Immature natural killer cell (primary cell): ENCODE results near the gene SNX8. TPM values are rescaled to one million over a fixed set of nuclear protein-coding genes. Genes with fewer than 3 reads are reported as not detected.

ENCODE experiments used
- DNase-seq, 3 donors: peaks; one replicate each; pipeline ENCODE4 v3.0.0; 2022; ENCODE audit warnings: mixed read lengths in 1 of 3
- H3K27ac Mint-ChIP-seq, 6 donors: one replicate each; pipeline ENCODE4 v1.8.0; 2020; ENCODE audit warnings: mixed read lengths in 6 of 6, mild to moderate bottlenecking in 5 of 6, inconsistent platforms in 4 of 6, moderate library complexity in 3 of 6
- H3K27me3 Mint-ChIP-seq, 3 donors: one replicate each; pipeline ENCODE4 v1.8.0; 2020 to 2021; ENCODE audit warnings: low read depth in 3 of 3, mild to moderate bottlenecking in 3 of 3, mixed read lengths in 3 of 3, moderate library complexity in 3 of 3, inconsistent platforms in 1 of 3
- H3K36me3 Mint-ChIP-seq, 3 donors: one replicate each; pipeline ENCODE4 v1.8.0; 2020; ENCODE audit warnings: mixed read lengths in 3 of 3, inconsistent platforms in 2 of 3, mild to moderate bottlenecking in 2 of 3
- H3K4me1 Mint-ChIP-seq, 2 donors: one replicate each; pipeline ENCODE4 v1.8.0; 2020; ENCODE audit warnings: inconsistent platforms in 2 of 2, mild to moderate bottlenecking in 2 of 2, mixed read lengths in 2 of 2, moderate library complexity in 1 of 2
- H3K4me3 Mint-ChIP-seq, 5 donors: one replicate each; pipeline ENCODE4 v1.8.0; 2020; ENCODE audit warnings: mild to moderate bottlenecking in 5 of 5, mixed read lengths in 5 of 5, inconsistent platforms in 3 of 5, moderate library complexity in 3 of 5
- H3K9me3 Mint-ChIP-seq, 6 donors: one replicate each; pipeline ENCODE4 v1.8.0; 2020; ENCODE audit warnings: mild to moderate bottlenecking in 6 of 6, mixed read lengths in 6 of 6, inconsistent platforms in 4 of 6, moderate library complexity in 3 of 6
- polyA plus RNA-seq, 3 donors: library from polyadenylated mRNA; unstranded; fragments of 300-500 nt; fragmentation: Illumina TruSeq; gene quantifications; one replicate each; pipeline ENCODE4 v1.2.3, GENCODE V29; 2021

Gene SNX8
- polyA plus RNA-seq, 3 donors from 2014 or later: 16.3 to 25.0 (median 16.7) TPM

DNA sequence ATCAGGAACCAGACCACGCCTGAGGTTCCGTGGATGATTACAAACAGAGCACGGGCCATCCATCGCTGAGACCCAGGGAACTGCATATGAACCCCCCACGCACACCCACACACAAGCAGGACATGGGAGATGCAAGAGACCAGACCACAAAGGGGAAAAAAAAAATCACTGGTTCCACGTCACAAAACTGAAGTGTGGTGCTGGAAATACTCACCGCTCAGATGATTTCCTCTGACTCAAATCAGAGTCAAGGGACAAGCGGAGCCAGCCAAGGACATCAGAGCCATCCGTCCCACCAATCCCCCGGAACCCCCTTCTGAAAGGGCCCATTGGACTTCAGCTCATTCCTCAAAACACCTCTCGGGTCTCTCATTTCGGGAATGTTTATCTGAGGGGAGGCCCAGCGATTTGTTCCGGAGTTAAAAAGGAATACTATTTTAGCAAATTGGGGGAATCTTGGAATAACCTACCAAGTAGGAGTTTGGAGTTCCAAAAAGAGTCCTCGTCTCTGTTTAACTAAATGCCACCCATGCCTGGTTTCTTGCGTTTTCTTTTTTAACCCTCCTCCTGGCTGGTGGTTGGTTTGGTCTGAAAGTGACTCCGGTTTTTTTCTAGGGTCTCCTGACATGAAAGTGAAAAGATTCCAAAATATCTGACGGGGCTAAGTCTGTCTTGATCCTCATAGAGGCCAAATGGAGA is 15.0 kb downstream of the SNX8 start:
- peak in 1 of 3 donors; percentile 20 for DNase-seq
- Mint-ChIP-seq H3K36me3 (no peaks in the 10 kb centered on the region), H3K9me3 (no peaks in the 10 kb centered on the region), H3K4me1 (peaks cover 18 to 24% of the 10 kb centered on the region in 2 donors), H3K27ac (peak overlapping the region in 5 of 6 donors; percentile 18 to 67 (median 33)), H3K27me3 (peaks cover 0 to 11% (median 0%) of the 10 kb centered on the region in 3 donors), H3K4me3 (peak overlapping the region; percentile 36 to 67 (median 55))

DNA sequence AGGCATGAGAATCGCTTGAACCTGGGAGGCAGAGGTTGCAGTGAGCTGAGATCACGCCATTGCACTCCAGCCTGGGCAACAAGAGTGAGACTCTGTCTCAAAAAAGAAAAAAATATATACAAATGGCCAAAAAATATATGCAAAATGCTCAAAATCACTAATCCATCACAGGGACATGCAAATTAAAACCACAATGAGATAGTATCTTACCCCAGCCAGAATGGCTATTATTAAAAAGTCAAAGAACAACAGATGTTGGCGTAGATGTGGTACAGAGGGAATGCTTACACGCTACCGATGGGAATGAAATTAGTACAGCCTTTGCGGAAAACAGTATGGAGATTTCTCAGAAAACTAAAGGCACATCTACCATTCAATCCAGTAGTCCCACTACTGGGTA is 17.4 kb downstream of the SNX8 start:
- DNase-seq: no peak
- H3K36me3 Mint-ChIP-seq: no peaks in the 10 kb centered on the region
- H3K4me3 Mint-ChIP-seq: no peak overlapping the region
- peak overlapping the region in 1 of 6 donors; percentile 19 for H3K27ac Mint-ChIP-seq
- H3K27me3 Mint-ChIP-seq: peaks cover 0 to 10% (median 0%) of the 10 kb centered on the region in 3 donors
- H3K4me1 Mint-ChIP-seq: peaks cover 18 to 24% of the 10 kb centered on the region in 2 donors
- no peaks in the 10 kb centered on the region for H3K9me3 Mint-ChIP-seq

DNA sequence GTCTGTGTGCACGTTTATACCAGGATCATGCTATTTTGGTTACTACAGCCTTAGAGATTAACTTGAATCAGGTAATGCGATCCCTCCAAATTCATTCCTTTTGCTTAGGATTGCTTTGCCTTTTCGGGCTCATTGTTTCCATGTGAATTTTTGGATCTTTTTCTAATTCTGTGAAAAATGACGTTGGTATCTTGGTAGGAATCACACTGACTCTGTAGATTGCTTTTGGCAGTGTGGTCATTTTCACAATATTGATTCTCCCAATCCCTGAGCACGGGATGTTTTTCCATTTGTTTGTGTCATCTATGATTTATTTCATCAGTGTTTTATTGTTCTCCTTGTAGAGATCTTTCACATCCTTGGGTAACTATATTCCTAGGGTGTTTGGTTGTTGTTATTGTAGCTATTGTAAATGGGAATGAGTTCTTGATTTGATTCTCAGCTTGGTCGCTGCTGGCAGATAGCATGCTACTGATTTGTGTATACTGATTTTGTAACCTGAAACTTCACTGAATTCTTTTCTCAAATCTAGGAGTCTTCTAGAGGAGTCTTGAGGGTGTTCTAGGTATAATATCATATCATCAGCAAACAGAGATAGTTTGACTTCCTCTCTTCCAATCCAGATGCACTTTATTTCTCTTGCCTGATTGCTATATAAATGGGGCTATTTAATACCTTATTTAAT is 18.2 kb downstream of the SNX8 start:
- peaks cover 0 to 8% (median 0%) of the 10 kb centered on the region in 3 donors for H3K27me3 Mint-ChIP-seq
- no peak for DNase-seq
- no peaks in the 10 kb centered on the region for H3K36me3 Mint-ChIP-seq
- peaks cover 18 to 24% of the 10 kb centered on the region in 2 donors for H3K4me1 Mint-ChIP-seq
- H3K4me3 Mint-ChIP-seq: no peak overlapping the region
- no peak overlapping the region for H3K27ac Mint-ChIP-seq
- H3K9me3 Mint-ChIP-seq: no peaks in the 10 kb centered on the region

DNA sequence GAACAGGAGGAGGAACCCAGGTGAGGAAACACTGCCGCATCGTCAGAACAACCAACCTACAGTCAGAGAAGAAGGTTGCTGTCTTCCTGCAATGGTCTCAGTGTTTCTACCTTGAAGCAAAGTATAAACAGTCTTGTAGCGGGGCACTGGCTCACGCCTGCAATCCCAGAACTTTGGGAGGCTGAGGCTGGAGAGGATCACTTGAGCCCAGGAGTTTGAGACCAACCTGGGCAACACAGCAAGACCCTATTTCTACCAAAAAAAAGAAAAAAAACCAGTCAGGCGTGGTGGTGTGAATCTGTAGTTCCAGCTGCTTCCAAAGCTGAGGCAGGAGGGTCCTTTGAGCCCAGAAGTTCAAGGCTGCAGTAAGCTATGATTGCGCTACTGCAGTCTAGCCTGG is 23.4 kb downstream of the SNX8 start:
- no peak for DNase-seq
- Mint-ChIP-seq H3K4me1 (peaks cover 0 to 2% of the 10 kb centered on the region in 2 donors), H3K9me3 (no peaks in the 10 kb centered on the region), H3K36me3 (peaks cover 0 to 5% (median 0%) of the 10 kb centered on the region in 3 donors), H3K4me3 (no peak overlapping the region), H3K27me3 (no peaks in the 10 kb centered on the region), H3K27ac (no peak overlapping the region)

DNA sequence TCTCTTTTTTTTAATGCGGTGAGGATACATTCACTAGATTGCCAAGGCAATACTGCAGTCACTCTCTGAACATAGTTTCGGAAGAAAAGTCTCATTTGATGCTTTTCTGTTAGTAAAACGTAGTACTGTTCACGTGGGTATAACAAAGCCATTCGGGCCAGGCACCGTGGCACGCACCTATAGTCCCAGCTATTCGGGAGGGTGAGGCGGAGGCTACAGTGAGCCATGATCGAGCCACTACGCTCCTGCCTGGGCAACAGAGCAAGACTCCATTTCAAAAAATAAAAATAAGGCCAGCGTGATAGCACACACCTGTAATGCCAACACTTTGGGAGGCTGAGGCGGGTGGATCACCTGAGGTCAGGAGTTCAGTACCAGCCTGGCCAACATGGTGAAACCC is 24.6 kb downstream of the SNX8 start:
- Mint-ChIP-seq H3K4me3 (no peak overlapping the region), H3K36me3 (peaks cover 0 to 5% (median 0%) of the 10 kb centered on the region in 3 donors), H3K27ac (peak overlapping the region in 1 of 6 donors; percentile 61), H3K27me3 (no peaks in the 10 kb centered on the region), H3K9me3 (no peaks in the 10 kb centered on the region), H3K4me1 (peaks cover 0 to 2% of the 10 kb centered on the region in 2 donors)
- DNase-seq: no peak

DNA sequence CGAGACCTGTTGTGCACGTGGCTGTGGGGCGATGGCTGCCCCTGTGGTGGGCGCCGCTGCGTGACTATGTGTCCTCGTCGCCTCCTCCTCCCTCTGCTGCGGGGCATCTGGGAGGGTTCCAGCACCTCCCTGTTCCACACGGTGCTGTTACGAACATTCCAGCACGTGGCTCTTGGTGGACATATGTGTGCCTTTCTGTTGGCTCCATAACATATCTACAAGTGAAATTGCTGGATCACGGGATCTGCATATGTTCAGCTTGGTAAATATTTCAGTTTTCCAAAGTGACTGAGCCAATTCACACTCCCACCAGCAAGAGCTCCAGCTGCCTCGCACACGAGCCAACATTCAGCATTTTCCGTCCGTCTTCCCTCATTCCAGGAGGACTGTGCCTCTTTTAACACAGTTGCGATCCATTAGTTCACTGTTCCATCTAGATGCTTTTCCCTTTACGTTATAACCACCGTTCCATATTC is 25.1 kb downstream of the SNX8 start:
- H3K27me3 Mint-ChIP-seq: no peaks in the 10 kb centered on the region
- H3K36me3 Mint-ChIP-seq: peaks cover 0 to 5% (median 0%) of the 10 kb centered on the region in 3 donors
- DNase-seq: no peak
- H3K27ac Mint-ChIP-seq: peak overlapping the region in 1 of 6 donors; percentile 61
- H3K9me3 Mint-ChIP-seq: no peaks in the 10 kb centered on the region
- H3K4me3 Mint-ChIP-seq: no peak overlapping the region
- peaks cover 0 to 2% of the 10 kb centered on the region in 2 donors for H3K4me1 Mint-ChIP-seq

DNA sequence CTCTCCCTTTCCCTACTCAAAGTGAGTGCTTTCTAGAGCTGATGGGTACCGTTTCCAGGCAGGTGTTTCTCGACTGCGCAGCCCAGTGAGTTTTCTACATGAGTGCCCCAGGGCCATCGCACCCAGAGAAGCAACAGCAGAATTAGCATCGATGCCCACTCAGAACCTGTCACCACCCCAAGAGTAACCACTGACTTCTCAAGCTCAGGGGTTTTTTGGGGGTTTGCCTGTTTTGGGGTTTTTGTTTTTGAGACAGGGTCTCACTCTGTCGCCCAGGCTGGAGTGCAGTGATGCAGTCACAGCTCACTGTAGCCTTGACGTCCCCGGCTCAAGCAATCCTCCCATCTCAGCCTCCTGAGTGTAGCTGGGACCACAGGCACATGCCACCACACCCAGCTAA is 25.7 kb downstream of the SNX8 start:
- DNase-seq: no peak
- Mint-ChIP-seq H3K27ac (no peak overlapping the region), H3K4me3 (no peak overlapping the region), H3K4me1 (peaks cover 0 to 2% of the 10 kb centered on the region in 2 donors), H3K27me3 (no peaks in the 10 kb centered on the region), H3K36me3 (peaks cover 0 to 5% (median 0%) of the 10 kb centered on the region in 3 donors), H3K9me3 (no peaks in the 10 kb centered on the region)

DNA sequence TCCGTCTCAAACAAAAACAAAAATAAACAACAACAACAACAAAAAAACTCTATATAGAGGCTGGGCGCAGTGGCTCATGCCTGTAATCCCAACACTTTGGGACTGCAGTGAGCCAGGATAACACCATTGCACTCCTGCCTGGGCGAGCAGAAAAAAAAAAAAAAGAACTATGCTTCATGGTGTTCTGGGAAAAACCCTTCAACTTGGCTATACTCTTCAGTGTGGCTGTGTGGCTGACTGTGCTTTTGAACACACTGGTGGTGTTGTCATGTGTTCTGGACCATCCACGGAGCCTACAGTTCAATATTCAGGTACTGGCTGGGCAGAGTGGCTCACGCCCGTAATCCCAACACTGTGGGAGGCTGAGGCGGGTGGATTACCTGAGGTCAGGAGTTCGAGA is 26.5 kb downstream of the SNX8 start:
- Mint-ChIP-seq H3K27me3 (no peaks in the 10 kb centered on the region), H3K36me3 (peaks cover 0 to 5% (median 0%) of the 10 kb centered on the region in 3 donors), H3K27ac (no peak overlapping the region), H3K4me1 (peaks cover 0 to 2% of the 10 kb centered on the region in 2 donors), H3K9me3 (no peaks in the 10 kb centered on the region), H3K4me3 (no peak overlapping the region)
- DNase-seq: no peak

DNA sequence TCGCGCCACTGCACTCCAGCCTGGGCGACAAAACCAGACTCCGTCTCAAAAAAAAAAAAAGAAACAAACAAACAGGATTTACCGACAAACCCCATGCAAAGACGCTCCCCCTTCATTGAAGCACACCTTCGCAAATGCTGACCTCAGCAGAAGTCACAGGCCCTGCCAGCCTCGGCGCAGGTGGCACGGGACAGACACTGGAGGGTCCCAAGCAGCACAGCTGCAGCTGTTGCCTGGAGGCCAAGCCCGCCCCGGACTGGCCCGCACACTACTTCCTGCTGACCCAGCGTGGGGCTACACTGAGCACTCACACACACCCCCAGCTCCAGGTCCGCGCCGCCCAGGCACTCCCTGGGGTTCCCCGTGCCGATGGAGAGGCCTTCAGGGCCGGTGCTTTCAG is 31.2 kb downstream of the SNX8 start:
- Mint-ChIP-seq H3K27me3 (no peaks in the 10 kb centered on the region), H3K9me3 (no peaks in the 10 kb centered on the region), H3K4me1 (peaks cover 3 to 9% of the 10 kb centered on the region in 2 donors), H3K4me3 (no peak overlapping the region), H3K27ac (no peak overlapping the region), H3K36me3 (peaks cover 0 to 3% (median 0%) of the 10 kb centered on the region in 3 donors)
- DNase-seq: no peak

DNA sequence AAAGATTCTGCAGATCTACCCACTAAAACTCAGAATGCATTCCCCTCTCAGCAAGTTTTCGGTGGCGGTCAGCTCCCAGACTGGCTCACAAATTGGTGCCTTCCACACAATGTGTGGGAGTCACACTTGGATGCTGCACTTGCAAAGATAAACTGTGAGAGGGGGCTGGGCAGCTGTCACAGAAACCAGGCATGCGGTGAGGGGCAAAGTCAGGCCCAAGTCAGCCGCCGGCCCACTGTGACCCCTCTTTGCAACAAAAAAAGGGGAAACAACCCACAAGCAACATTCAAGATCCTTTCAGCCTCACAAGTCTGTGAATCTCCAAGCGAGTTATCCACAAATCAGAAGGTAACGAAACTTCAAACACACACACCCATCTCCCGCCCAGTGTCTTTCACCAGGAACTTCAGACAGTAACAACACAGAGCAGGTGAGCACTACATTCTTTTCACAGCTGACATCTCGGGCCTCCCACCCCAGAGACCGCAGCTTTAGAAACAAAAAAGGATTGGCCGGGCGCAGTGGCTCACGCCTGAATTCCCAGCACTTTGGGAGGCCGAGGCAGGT is 32.0 kb downstream of the SNX8 start:
- DNase-seq: no peak
- Mint-ChIP-seq H3K27me3 (no peaks in the 10 kb centered on the region), H3K9me3 (no peaks in the 10 kb centered on the region), H3K4me3 (no peak overlapping the region), H3K27ac (no peak overlapping the region), H3K36me3 (peaks cover 0 to 3% (median 0%) of the 10 kb centered on the region in 3 donors), H3K4me1 (peaks cover 3 to 9% of the 10 kb centered on the region in 2 donors)

DNA sequence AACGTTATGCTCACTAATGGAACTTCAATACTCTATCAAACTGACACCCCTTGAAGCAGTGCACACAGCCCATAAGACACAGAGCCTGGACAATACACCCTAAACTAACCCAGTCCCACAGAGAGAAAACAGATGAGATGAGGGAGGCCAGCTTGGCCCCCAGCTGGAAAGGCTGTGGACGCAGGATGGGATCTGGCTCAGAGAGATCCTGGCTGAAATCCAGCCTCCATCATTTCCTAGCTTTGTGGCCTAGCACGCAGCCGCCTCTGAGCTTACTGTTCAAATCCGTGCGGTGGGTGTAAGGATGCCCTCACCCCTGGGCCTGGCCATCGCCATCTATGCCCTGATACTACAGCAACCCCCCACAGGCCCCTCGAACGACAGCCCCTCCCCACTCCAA is 32.7 kb downstream of the SNX8 start:
- H3K27ac Mint-ChIP-seq: no peak overlapping the region

DNA sequence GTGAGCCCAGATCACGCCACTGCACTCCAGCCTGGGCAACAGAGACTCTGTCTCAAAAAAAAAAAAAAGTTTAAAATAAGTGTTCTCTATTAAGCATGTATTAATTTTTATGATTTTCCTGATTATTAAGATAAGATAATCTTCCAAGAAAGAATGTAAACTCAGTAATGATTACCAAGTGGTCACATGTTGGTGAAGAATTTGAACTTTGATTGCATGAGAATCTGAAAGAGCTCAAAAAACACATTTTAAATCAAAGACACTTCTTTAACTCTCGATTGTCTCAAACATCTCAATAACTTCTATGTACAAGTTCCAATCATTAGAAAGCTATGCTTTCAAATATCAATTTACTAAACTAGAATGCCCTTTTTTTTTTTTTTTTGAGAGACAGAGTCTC is 33.8 kb downstream of the SNX8 start:
- peaks cover 0 to 5% (median 3%) of the 10 kb centered on the region in 3 donors for H3K36me3 Mint-ChIP-seq
- H3K27ac Mint-ChIP-seq: no peak overlapping the region
- H3K27me3 Mint-ChIP-seq: peaks cover 0 to 1% (median 0%) of the 10 kb centered on the region in 3 donors
- no peaks in the 10 kb centered on the region for H3K9me3 Mint-ChIP-seq
- H3K4me1 Mint-ChIP-seq: peaks cover 3 to 9% of the 10 kb centered on the region in 2 donors
- H3K4me3 Mint-ChIP-seq: no peak overlapping the region
- no peak for DNase-seq

More for the DNA sequence above, 32.7 kb downstream of the SNX8 start:
- Mint-ChIP-seq H3K4me1 (peaks cover 3 to 9% of the 10 kb centered on the region in 2 donors), H3K36me3 (peaks cover 0 to 5% (median 3%) of the 10 kb centered on the region in 3 donors), H3K27me3 (no peaks in the 10 kb centered on the region), H3K9me3 (no peaks in the 10 kb centered on the region), H3K4me3 (no peak overlapping the region)
- DNase-seq: no peak

DNA sequence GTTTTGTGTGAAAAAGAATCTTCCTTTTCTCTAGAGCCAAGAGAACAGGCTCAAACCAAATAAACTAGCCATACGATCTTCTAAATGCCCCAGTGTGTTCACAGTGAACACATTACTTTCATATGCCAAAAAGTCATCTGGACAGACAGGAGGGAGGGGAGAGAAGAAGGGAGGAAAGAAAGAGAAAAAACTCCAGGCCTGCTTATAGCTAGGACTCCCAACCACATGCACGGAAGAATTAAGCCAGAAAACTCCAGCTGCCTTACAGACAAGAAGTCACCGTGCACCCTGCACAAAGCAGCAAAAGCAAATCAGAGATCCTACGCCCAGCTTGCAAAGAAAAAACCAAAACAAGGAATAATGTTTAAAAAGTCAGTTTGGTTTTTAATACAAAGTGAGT is 34.3 kb downstream of the SNX8 start:
- H3K4me1 Mint-ChIP-seq: peaks cover 3 to 9% of the 10 kb centered on the region in 2 donors
- H3K9me3 Mint-ChIP-seq: no peaks in the 10 kb centered on the region
- H3K27ac Mint-ChIP-seq: peak overlapping the region in 1 of 6 donors; percentile 51
- no peak overlapping the region for H3K4me3 Mint-ChIP-seq
- H3K27me3 Mint-ChIP-seq: peaks cover 0 to 1% (median 0%) of the 10 kb centered on the region in 3 donors
- no peak for DNase-seq
- H3K36me3 Mint-ChIP-seq: peaks cover 0 to 5% (median 3%) of the 10 kb centered on the region in 3 donors

DNA sequence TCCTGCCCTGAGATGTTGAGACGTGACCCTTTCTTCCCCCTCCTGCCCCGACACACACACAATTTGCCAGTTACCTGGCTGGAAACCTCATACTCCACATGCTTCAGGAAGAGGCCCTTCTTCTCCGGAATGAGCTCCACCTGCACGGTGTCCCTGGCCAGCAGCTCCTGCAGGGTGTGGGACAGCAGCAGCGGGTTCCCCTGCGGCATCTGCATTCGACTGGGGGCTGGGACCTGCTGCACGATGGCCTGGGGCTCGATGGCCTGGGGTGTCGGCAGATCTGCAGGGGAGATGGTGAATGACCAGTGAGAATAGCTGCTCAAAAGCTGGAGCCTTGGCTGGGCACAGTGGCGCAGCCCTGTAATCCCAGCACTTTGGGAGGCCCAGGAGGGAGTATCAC is 36.2 kb downstream of the SNX8 start:
- no peak for DNase-seq
- Mint-ChIP-seq H3K36me3 (peaks cover 0 to 5% (median 3%) of the 10 kb centered on the region in 3 donors), H3K4me1 (peaks cover 3 to 9% of the 10 kb centered on the region in 2 donors), H3K9me3 (no peaks in the 10 kb centered on the region), H3K27ac (no peak overlapping the region), H3K4me3 (no peak overlapping the region), H3K27me3 (peaks cover 0 to 1% (median 0%) of the 10 kb centered on the region in 3 donors)
